GM19238 (cell line): Measurements from ENCODE around the gene CYS1.
"Not testable (repeated sequence)": the region's sequence is repeated elsewhere in the genome, so short reads cannot be mapped to it uniquely, and the experiment has no call there.

Source experiments
- DNase-seq: peaks from one replicate; pipeline ENCODE4 v3.0.0; 2011; ENCODE audit warnings: low spot score; ENCODE audit not compliant: insufficient read length

The CYS1 gene

GRCh38 chr2:10094271-10094814 is 14.1 kb upstream of the CYS1 start:
- no peak for DNase-seq

- DNase-seq = not testable (repeated sequence)
Observed at GRCh38 chr2:10091889-10092244, 11.7 kb upstream of the CYS1 start.

- no peak for DNase-seq
Observed at GRCh38 chr2:10091182-10091888, 11.1 kb upstream of the CYS1 start.

- no peak for DNase-seq
Observed at GRCh38 chr2:10089565-10090190, 9.5 kb upstream of the CYS1 start.

- DNase-seq = no peak
Observed at GRCh38 chr2:10087360-10087759, 7.1 kb upstream of the CYS1 start.

GRCh38 chr2:10086950-10087349 is 6.7 kb upstream of the CYS1 start:
- no peak for DNase-seq

GRCh38 chr2:10085668-10086059 is 5.5 kb upstream of the CYS1 start:
- DNase-seq = no peak

GRCh38 chr2:10085043-10085667 is 4.9 kb upstream of the CYS1 start:
- DNase-seq = no peak

- no peak for DNase-seq
Observed at GRCh38 chr2:10084223-10084865, 4.1 kb upstream of the CYS1 start.

- no peak for DNase-seq
Observed at GRCh38 chr2:10083692-10084211, 3.5 kb upstream of the CYS1 start.

- DNase-seq = no peak
Observed at GRCh38 chr2:10083046-10083445, 2.8 kb upstream of the CYS1 start.

- peak; percentile 66 for DNase-seq
Observed at GRCh38 chr2:10080536-10081304, 509 bp upstream of the CYS1 start.

- no peak for DNase-seq
Observed at GRCh38 chr2:10079266-10079869, 843 bp downstream of the CYS1 start.

GRCh38 chr2:10078704-10079265 is 1.4 kb downstream of the CYS1 start:
- no peak for DNase-seq

GRCh38 chr2:10078001-10078400 is 2.2 kb downstream of the CYS1 start:
- DNase-seq = no peak

- DNase-seq = no peak
Observed at GRCh38 chr2:10076988-10077527, 3.2 kb downstream of the CYS1 start.

GRCh38 chr2:10076511-10076910 is 3.7 kb downstream of the CYS1 start:
- DNase-seq = no peak

GRCh38 chr2:10075571-10076209 is 4.5 kb downstream of the CYS1 start:
- DNase-seq = no peak

GRCh38 chr2:10075101-10075500 is 5.1 kb downstream of the CYS1 start:
- no peak for DNase-seq

GRCh38 chr2:10073706-10074105 is 6.5 kb downstream of the CYS1 start:
- no peak for DNase-seq
